Measurements from ENCODE around the gene FAM149B1.
"Not testable (repeated sequence)": the region's sequence is repeated elsewhere in the genome, so short reads cannot be mapped to it uniquely, and the experiment has no call there.

FAM149B1 gene

DNA sequence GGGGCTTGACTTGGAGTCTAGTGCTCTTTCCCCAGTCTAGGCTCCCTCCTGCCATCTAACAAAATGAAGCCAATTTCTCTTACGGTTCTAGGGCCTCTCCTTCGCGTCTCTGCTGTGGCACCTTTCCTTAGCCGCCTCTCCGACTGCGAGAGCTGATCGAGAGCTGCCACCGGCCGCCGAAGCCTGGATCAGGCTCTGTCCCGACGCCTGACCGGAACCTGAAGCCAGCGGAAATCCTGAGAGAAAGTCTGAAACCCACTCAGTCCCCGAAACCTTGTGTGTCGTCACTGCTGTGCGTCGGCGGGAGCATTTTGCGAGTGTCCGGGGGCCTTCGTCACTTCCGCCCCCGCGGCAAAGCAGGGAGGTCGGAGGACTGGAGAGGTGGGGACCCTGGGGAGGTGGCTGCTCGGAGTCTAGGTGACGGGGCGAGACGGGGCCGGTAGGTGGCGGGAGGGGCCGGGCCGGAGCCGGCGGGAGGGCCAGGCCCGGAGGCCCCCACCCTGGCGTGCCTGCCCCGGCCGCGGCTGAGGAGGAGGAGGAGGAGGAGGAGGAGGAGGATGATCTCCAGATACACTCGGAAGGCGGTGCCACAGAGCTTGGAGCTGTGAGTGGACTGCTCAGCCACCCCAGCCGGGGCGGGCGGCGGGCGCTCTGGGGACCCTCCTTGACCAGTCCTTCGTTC, at the start of gene FAM149B1, which contains the start of gene ECD:
FAM149B1 (plus strand) TSS at position 337 of the 682 bp plus-strand sequence; CDS start at position 558, 221 bp downstream.
ECD (minus strand) TSS at position 226 of the 682 bp plus-strand sequence. CDS start 4,071 bp downstream, outside the sequence.
- DNase-seq, result peak; percentile 64

DNA sequence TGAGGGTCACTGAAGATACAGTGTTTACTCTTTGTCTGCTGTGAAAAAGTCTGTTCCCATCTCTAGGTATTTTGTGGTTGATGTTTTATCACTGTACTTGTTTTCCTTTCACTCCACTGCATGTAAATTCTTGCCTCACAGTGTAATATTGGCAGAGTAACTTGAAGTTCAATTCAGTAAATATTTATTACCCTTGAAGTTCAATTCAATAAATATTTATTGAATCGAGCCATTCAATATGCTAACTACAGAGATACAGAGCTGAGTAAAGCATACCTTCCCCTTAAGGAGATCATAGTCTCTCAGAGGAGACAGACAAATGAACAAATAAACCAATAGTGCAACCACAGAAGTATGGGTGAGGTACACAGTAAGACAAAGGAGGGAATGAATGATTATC, 48.5 kb upstream of the FAM149B1 start:
- DNase-seq, result no peak

DNA sequence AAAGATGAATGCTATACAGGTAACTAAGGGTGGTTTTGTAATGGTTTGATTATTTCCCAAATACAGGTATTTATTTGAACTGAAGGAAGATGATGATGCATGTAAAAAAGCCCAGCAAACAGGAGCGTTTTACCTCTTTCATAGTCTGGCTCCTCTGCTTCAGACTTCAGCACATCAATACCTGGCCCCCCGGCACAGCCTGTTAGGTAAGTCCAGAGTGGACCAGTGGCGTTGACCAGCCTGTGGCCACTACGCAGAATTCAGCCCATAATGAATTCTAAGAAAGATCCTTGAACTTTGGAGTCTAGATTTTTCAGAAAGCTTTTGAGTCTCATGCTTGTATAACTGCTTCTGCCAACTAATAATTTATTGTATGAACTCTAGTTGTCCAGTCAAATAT, 48.0 kb upstream of the FAM149B1 start:
- DNase-seq, result no peak

- DNase-seq, result no peak
Measured at GRCh38 chr10:73126343-73126742, 41.6 kb upstream of the FAM149B1 start.

DNA sequence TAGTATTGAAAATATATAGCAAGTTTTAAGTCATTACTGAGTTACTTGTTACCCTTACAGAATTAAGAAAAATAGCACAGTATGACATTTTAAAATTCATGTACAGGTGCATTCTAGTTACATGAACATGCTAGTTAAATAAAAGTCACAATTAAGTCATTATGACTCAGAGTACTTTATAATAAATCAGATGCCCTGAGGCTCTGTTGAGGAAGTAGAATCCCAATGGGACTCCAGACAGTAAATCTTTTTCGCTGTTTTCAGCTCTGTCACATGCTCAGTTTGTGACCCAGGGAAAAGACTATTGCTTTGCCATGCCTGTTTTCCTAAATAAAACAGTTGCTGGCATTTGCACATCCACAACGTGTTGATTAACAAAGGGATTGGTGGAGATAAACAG, 36.6 kb upstream of the FAM149B1 start:
- no peak for DNase-seq

DNA sequence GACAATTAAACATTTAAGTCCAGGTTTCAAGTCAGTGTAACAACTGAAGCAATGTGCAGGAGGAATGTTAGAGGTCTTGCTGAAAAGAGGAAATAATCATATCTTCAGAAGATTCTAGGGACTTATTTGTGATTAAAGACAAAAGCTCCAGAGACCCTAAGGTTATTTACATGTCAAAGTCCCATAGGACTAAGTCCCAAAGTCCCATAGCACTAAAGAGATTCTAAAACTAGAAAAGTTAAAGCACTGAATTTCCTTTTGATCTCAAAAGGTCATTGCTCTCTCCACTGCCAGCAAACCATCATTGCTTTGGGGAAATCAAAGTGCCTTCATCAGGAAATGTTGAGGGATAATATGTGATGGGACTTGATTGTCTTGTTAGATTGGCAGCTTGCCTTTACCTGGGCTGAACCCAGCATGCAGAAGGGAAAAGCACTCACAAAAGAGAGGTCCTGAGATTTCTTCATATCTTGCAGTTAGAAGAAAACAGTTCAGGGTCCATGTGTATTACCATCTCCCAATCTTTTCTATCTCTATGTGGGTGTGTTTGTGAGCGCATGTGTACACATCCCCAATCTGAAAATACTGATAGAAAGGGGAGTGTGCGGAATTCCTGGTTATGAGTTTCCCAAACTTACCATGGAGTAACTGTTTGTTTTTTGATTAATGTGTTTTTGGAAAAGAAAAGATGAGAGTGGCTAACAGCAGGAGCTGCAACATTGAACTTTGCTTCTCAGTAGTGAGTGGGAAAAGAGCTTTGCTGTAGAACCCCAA, 35.8 kb upstream of the FAM149B1 start:
- no peak for DNase-seq

- DNase-seq, result no peak
Measured at GRCh38 chr10:73134727-73135126, 33.2 kb upstream of the FAM149B1 start.

GRCh38 chr10:73136627-73137026, 31.3 kb upstream of the FAM149B1 start:
- DNase-seq, result no peak

GRCh38 chr10:73139251-73139650, 28.7 kb upstream of the FAM149B1 start:
- no peak for DNase-seq

- DNase-seq, result no peak
Measured at GRCh38 chr10:73141603-73142002, 26.3 kb upstream of the FAM149B1 start.

- not testable (repeated sequence) for DNase-seq
Measured at GRCh38 chr10:73150633-73151413, 17.1 kb upstream of the FAM149B1 start.

- DNase-seq, result no peak
Measured at GRCh38 chr10:73152009-73152408, 15.9 kb upstream of the FAM149B1 start.

- DNase-seq, result no peak
Measured at GRCh38 chr10:73156054-73156453, 11.9 kb upstream of the FAM149B1 start.

- no peak for DNase-seq
Measured at GRCh38 chr10:73159038-73159648, 8.8 kb upstream of the FAM149B1 start.

- no peak for DNase-seq
Measured at GRCh38 chr10:73161079-73161478, 6.8 kb upstream of the FAM149B1 start.

- no peak for DNase-seq
Measured at GRCh38 chr10:73161662-73162061, 6.3 kb upstream of the FAM149B1 start.

DNA sequence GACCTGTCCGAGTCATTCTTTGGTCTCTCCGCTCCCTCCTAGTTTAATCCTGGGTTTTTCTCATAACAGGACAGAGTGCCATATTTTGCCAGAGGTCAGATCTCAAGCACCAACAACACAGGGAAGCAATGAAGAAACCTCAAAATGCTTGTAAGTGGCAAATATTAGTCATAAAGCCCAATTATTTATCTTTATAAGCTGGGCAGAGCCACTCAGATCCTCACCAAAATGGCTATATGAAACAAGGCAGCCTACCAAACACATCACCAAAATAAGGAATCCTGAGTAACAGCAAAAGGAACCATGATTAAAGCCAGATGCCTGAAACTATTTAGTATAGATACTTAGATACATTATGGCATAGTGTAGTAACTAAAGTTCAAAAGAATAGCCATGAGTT, 4.8 kb upstream of the FAM149B1 start:
- no peak for DNase-seq

- DNase-seq, result no peak
Measured at GRCh38 chr10:73166972-73167371, 947 bp upstream of the FAM149B1 start.

DNA sequence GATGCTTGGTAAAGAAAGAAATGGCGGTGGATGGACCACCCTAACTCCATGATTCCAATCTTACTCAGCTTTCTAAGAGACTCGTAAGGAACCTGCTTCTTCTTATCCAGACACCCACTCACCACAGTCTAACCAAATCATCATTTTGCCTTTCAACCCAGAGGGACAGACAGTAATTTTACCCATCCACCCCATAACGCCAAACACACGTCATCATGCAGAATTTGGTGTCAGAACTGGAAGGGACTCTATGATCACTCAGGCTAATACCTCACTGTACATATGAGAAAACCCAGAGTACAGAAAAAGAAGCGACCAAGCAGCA, 499 bp upstream of the FAM149B1 start:
- DNase-seq, result no peak

GRCh38 chr10:73168465-73168803, 515 bp downstream of the FAM149B1 start:
- DNase-seq, result no peak

- no peak for DNase-seq
Measured at GRCh38 chr10:73169320-73169719, 1.4 kb downstream of the FAM149B1 start.

GRCh38 chr10:73172867-73173266, 4.9 kb downstream of the FAM149B1 start:
- DNase-seq, result no peak

Data from NCI-H2107 (cell line).